B cell (primary cell): ENCODE results near the gene CLDN7. TPM values are rescaled to one million over a fixed set of nuclear protein-coding genes. Genes with fewer than 3 reads are reported as not detected.

Source experiments
- ATAC-seq: fragments of 200-7000 bp; cut with Tn5 transposase; one replicate; pipeline ENCODE4 v1.10.0; 2021; ENCODE audit warnings: low read depth, mild to moderate bottlenecking, moderate number of reproducible peaks, moderate library complexity
- CTCF ChIA-PET: fragments of 350-600 bp; sonication (Branson Sonifier 250); formaldehyde crosslinking; loops from one replicate; lab custom pipeline; 2021; ENCODE audit warnings: antibody characterized with exemption, inconsistent platforms; lab: Charles Lee
- POLR2A ChIA-PET: fragments of 350-600 bp; sonication (Branson Sonifier 250); formaldehyde crosslinking; loops from one replicate; lab custom pipeline; 2021; ENCODE audit warnings: antibody characterized with exemption; lab: Charles Lee
- DNase-seq: peaks from one replicate; pipeline ENCODE4 v3.0.0; 2013
- H2AFZ ChIP-seq: 2 replicates; pipeline ENCODE4 v1.6.1; 2012; ENCODE audit warnings: mild to moderate bottlenecking, low read depth, low read length; ENCODE audit not compliant: insufficient read depth, poor library complexity, severe bottlenecking
- H3K27ac ChIP-seq, 2 donors: 1 replicate in 1 of 2; 2 replicates in 1 of 2; pipeline ENCODE4 v1.5.1; 2012 to 2013; ENCODE audit warnings: low read length in 2 of 2, mild to moderate bottlenecking in 2 of 2, moderate library complexity in 1 of 2
- H3K27me3 ChIP-seq, 4 experiments: fragments of 200-600 bp in 1 of 4; sonication (generic) in 1 of 4; replicated peaks in 1 of 4; 1 replicate in 2 of 4; 2 replicates in 2 of 4; pipeline versions ENCODE4 v1.6.1 to v1.7.0; 2013 to 2016; ENCODE audit warnings: low read length in 3 of 4, mild to moderate bottlenecking in 2 of 4, mixed read lengths in 1 of 4, moderate library complexity in 1 of 4; ENCODE audit not compliant: insufficient read depth in 4 of 4, control insufficient read depth in 3 of 4; ENCODE audit errors: control extremely low read depth in 1 of 4
- H3K36me3 ChIP-seq, 2 experiments: replicated peaks in 1 of 2; 1 replicate in 1 of 2; 2 replicates in 1 of 2; pipeline versions ENCODE4 v1.6.1 to v1.7.1; 2013; ENCODE audit warnings: low read length in 1 of 2; ENCODE audit not compliant: insufficient read depth in 2 of 2, control insufficient read depth in 1 of 2; ENCODE audit errors: control extremely low read depth in 1 of 2, extremely low read depth in 1 of 2
- H3K4me1 ChIP-seq, 2 donors: fragments of 200-600 bp in 1 of 2; sonication (generic) in 1 of 2; 1 replicate in 1 of 2; 2 replicates in 1 of 2; pipeline versions ENCODE4 v1.5.1 to v1.6.1; 2013 to 2017; ENCODE audit warnings: low read length in 2 of 2; ENCODE audit not compliant: control insufficient read depth in 2 of 2, insufficient read depth in 2 of 2
- H3K4me2 ChIP-seq: replicated peaks from 2 replicates; pipeline ENCODE3; 2012; ENCODE audit warnings: mild to moderate bottlenecking, low read depth, low read length; ENCODE audit not compliant: poor library complexity, severe bottlenecking
- H3K4me3 ChIP-seq, 5 experiments: fragments of 200-600 bp in 1 of 5; sonication (generic) in 1 of 5; 1 replicate in 3 of 5; 2 replicates in 2 of 5; pipeline versions ENCODE4 v1.5.1 to v1.7.0; 2011 to 2016; ENCODE audit warnings: low read length in 4 of 5, mild to moderate bottlenecking in 4 of 5, low read depth in 2 of 5, control low read depth in 1 of 5, moderate library complexity in 1 of 5; ENCODE audit not compliant: insufficient read depth in 1 of 5; ENCODE audit errors: control extremely low read depth in 1 of 5, extremely low read depth in 1 of 5
- H3K79me2 ChIP-seq: fragments of 200-600 bp; sonication (generic); one replicate; pipeline ENCODE4 v1.6.0; 2016; ENCODE audit warnings: low read length; ENCODE audit not compliant: control insufficient read depth, insufficient read depth
- H3K9ac ChIP-seq: fragments of 200-600 bp; sonication (generic); 2 replicates; pipeline ENCODE4 v1.6.1; 2017; ENCODE audit warnings: mild to moderate bottlenecking, low read length, moderate library complexity
- H3K9me3 ChIP-seq, 3 donors: one replicate each; pipeline versions ENCODE4 v1.6.1 to v1.7.1; 2013; ENCODE audit warnings: low read length in 2 of 3; ENCODE audit not compliant: control insufficient read depth in 2 of 3, insufficient read depth in 1 of 3; ENCODE audit errors: control extremely low read depth in 1 of 3
- H4K20me1 ChIP-seq: 2 replicates; pipeline ENCODE4 v1.6.0; 2012; ENCODE audit warnings: mild to moderate bottlenecking, low read length; ENCODE audit not compliant: insufficient read depth, control insufficient read depth, poor library complexity, severe bottlenecking
- H3K27ac Mint-ChIP-seq: one replicate; pipeline ENCODE4 v1.8.0; 2021; ENCODE audit warnings: mixed read lengths
- H3K27me3 Mint-ChIP-seq: one replicate; pipeline ENCODE4 v1.8.0; 2021; ENCODE audit warnings: mixed read lengths
- H3K4me1 Mint-ChIP-seq: one replicate; pipeline ENCODE4 v1.8.0; 2021; ENCODE audit warnings: mixed read lengths
- H3K4me3 Mint-ChIP-seq: one replicate; pipeline ENCODE4 v1.8.0; 2021; ENCODE audit warnings: mixed read lengths
- H3K9me3 Mint-ChIP-seq: one replicate; pipeline ENCODE4 v1.8.0; 2022; ENCODE audit warnings: mixed read lengths; ENCODE audit not compliant: insufficient read depth
- CTCF ChIP-seq: fragments of 200-600 bp; IDR thresholded peaks from one replicate; pipeline ENCODE4 v1.8.0; 2022; ENCODE audit warnings: antibody characterized with exemption, mild to moderate bottlenecking
- EZH2 ChIP-seq: IDR thresholded peaks from 2 replicates; pipeline ENCODE4 v1.6.1; 2012; ENCODE audit warnings: borderline replicate concordance, low read depth, mild to moderate bottlenecking, moderate library complexity, low read length; ENCODE audit not compliant: insufficient read depth, poor library complexity, severe bottlenecking
- WGBS: methylation state at CpG from one replicate; pipeline ENCODE4 v1.1.5; 2013; ENCODE audit warnings: missing lambda C conversion rate; ENCODE audit not compliant: insufficient coverage; 5-methylcytosine and 5-hydroxymethylcytosine counted together
- intact Hi-C: fragments of 100-400 bp; cut with micrococcal nuclease; formaldehyde crosslinking; loops from one replicate; pipeline ENCODE4 v1.10.0; 2022
- polyA plus RNA-seq: library from polyadenylated mRNA; depleted of rRNA; stranded (reverse); fragments of >200 nt; gene quantifications from 2 replicates; pipeline ENCODE4 v1.2.3, GENCODE V29; 2012
- total RNA-seq, 2 donors: library from RNA; stranded (reverse); fragments of 120-200 nt in 1 of 2; gene quantifications; 1 replicate in 1 of 2; 2 replicates in 1 of 2; pipeline versions ENCODE4 v1.2.3 to v1.2.4, GENCODE V29; 2013 to 2022

Gene CLDN7
- total and polyA plus RNA-seq, 2 donors (not counting 1 experiment from before 2014, with no cell fraction given), result 1.2 to 5.8 TPM

GRCh38 chr17:7234083-7234951 is 28.0 kb downstream of the CLDN7 start, which contains the start of gene DVL2:
DVL2 (minus strand) TSS chr17:7234517; CDS start chr17:7234262, 255 bp downstream.
- peaks cover 44% of the 10 kb centered on the region for H3K4me1 Mint-ChIP-seq
- Histone ChIP-seq H3K4me1 (peaks cover 31 to 42% of the 10 kb centered on the region in 2 donors), H3K4me3 (peak within 1 kb of the TSS; percentile 80 to 96 (median 92)), H4K20me1 (peaks cover 15% of the 10 kb centered on the region), H3K9me3 (no peaks in the 10 kb centered on the region), H3K9ac (peak within 1 kb of the TSS; percentile 78), H3K27ac (peak within 1 kb of the TSS; percentile 68 to 88), H3K36me3 (peaks cover 0 to 25% of the 10 kb centered on the region in 2 experiments), H3K79me2 (peaks cover 68% of the 10 kb centered on the region), H2AFZ (peak within 1 kb of the TSS; percentile 94), H3K4me2 (peak within 1 kb of the TSS; percentile 96), H3K27me3 (no peaks in the 10 kb centered on the region)
- ChIA-PET CTCF (interaction anchor here (0.6 to 1.7 kb wide), 5 partner anchors 8 to 320 kb away, joined by 3 to 15 read pairs (median 3); partner anchors contain the start of genes ACADVL and DLG4), POLR2A (interaction anchor here (0.6 to 13.1 kb wide), 12 partner anchors 9 to 1013 kb away, joined by 3 to 157 read pairs (median 4); partner anchors contain the start of genes ACADVL, ACAP1, DLG4 and GABARAP)
- DNase-seq, result peak; percentile 97
- no peak for TF ChIP-seq EZH2
- TF ChIP-seq CTCF, result no peak
- H3K9me3 Mint-ChIP-seq, result no peaks in the 10 kb centered on the region
- H3K4me3 Mint-ChIP-seq, result peak within 1 kb of the TSS; percentile 97
- H3K27me3 Mint-ChIP-seq, result no peaks in the 10 kb centered on the region
- WGBS, result under 1% methylated on average over 63 of the region's 72 CpGs
- peak; percentile 50 for ATAC-seq
- peak within 1 kb of the TSS; percentile 99 for H3K27ac Mint-ChIP-seq
- intact Hi-C loops, result loop anchor here (1.0 kb wide), 4 partner anchors 15 to 95 kb away; partner anchors contain the start of genes ACADVL, DLG4 and NEURL4
